Spleen (tissue), 11 donors: Measurements from ENCODE around the gene PAK6. TPM values are rescaled to one million over a fixed set of nuclear protein-coding genes. Genes with fewer than 3 reads are reported as not detected.

Source experiments
- DNase-seq: peaks from one replicate; pipeline ENCODE4 v3.0.0-alpha.2; 2020
- H3K27ac ChIP-seq, 8 donors: fragments of 200-600 bp; sonication (generic) in 7 of 8; 1 replicate in 4 of 8; 2 replicates in 4 of 8; pipeline versions ENCODE4 v1.5.0 to v1.8.0; 2016 to 2021; ENCODE audit warnings: inconsistent platforms in 4 of 8, mild to moderate bottlenecking in 4 of 8, moderate library complexity in 1 of 8
- H3K27me3 ChIP-seq, 7 donors: fragments of 200-600 bp; sonication (generic) in 6 of 7; replicated peaks in 1 of 7; 1 replicate in 4 of 7; 2 replicates in 3 of 7; pipeline versions ENCODE4 v1.5.0 to v1.8.0; 2016 to 2021; ENCODE audit warnings: inconsistent platforms in 3 of 7, mild to moderate bottlenecking in 1 of 7
- H3K36me3 ChIP-seq, 6 donors: fragments of 200-600 bp; sonication (generic) in 5 of 6; 1 replicate in 4 of 6; 2 replicates in 2 of 6; pipeline versions ENCODE4 v1.5.0 to v1.8.0; 2016 to 2021; ENCODE audit warnings: inconsistent platforms in 2 of 6
- H3K4me1 ChIP-seq, 6 donors: fragments of 200-600 bp; sonication (generic) in 5 of 6; 1 replicate in 3 of 6; 2 replicates in 3 of 6; pipeline versions ENCODE4 v1.5.0 to v1.8.0; 2016 to 2021; ENCODE audit warnings: inconsistent platforms in 3 of 6
- H3K4me3 ChIP-seq, 8 donors: fragments of 200-600 bp; sonication (generic) in 7 of 8; 1 replicate in 4 of 8; 2 replicates in 4 of 8; pipeline versions ENCODE4 v1.5.0 to v1.8.0; 2016 to 2021; ENCODE audit warnings: inconsistent platforms in 4 of 8, mild to moderate bottlenecking in 4 of 8, moderate library complexity in 2 of 8
- H3K9me3 ChIP-seq, 8 donors: fragments of 200-600 bp; sonication (generic) in 7 of 8; 1 replicate in 4 of 8; 2 replicates in 4 of 8; pipeline versions ENCODE4 v1.5.0 to v1.8.0; 2016 to 2021; ENCODE audit warnings: inconsistent platforms in 4 of 8
- CTCF ChIP-seq, 11 experiments: fragments of 200-600 bp in 7 of 11; fragments of 450-650 bp in 4 of 11; sonication (generic) in 4 of 11; IDR thresholded peaks in 8 of 11; conservative IDR thresholded peaks in 3 of 11; 1 replicate in 7 of 11; 2 replicates in 4 of 11; pipeline versions ENCODE4 v1.4.0 to v1.8.0; 2016 to 2021; ENCODE audit warnings: antibody characterized with exemption in 11 of 11, inconsistent platforms in 4 of 11, mild to moderate bottlenecking in 1 of 11
- POLR2A ChIP-seq, 3 donors: fragments of 450-650 bp; IDR thresholded peaks; one replicate each; pipeline ENCODE4 v1.5.1; 2017; ENCODE audit warnings: antibody characterized with exemption in 3 of 3, mild to moderate bottlenecking in 1 of 3
- POLR2AphosphoS5 ChIP-seq, 3 donors: sonication (generic); formaldehyde crosslinking; IDR thresholded peaks; one replicate each; pipeline ENCODE4 v1.5.1; 2017; ENCODE audit warnings: antibody characterized with exemption in 3 of 3
- WGBS, 5 donors: extraction: QIAGEN DNeasy Blood & Tissue Kit in 3 of 5; methylation state at CpG; one replicate each; pipeline versions ENCODE4 v1.1.5 to v1.1.7; 2013 to 2018; 5-methylcytosine and 5-hydroxymethylcytosine counted together
- intact Hi-C: fragments of 100-400 bp; cut with DNase I; formaldehyde crosslinking; loops from one replicate; pipeline ENCODE4 v1.15.0; 2023; ENCODE audit warnings: low total_unique reads
- polyA plus RNA-seq, 3 donors: library from polyadenylated mRNA; stranded (reverse); fragments of 200-250 nt; gene quantifications; one replicate each; pipeline ENCODE4 v1.2.1, GENCODE V29; 2013
- total RNA-seq, 7 donors: library from RNA; depleted of rRNA in 3 of 7; stranded (reverse); fragments of >200 nt in 3 of 7; fragmentation: NEBNext Ultra II Directional in 4 of 7; extraction: Animal tissue kit (Norgen Biotek cat#: 25700) in 4 of 7; gene quantifications; one replicate each; pipeline versions ENCODE4 v1.1.0 to v1.2.1, GENCODE V29; 2016 to 2021
- donor health status: healthy with polysubstance abuse.
- donor health status: DM: no; HTN: no; CAD: no; lungs with moderate emphysema.
- donor health status: DM: no; HTN: no; CAD: no.
- donor health status: Bipolar disorder and iron deficiency.
- donor health status: healthy.
- donor health status: DM: no; HTN: no; CAD: no.
- donor health status: DM: yes; HTN: yes; CAD: no.

The PAK6 gene
- total and polyA plus RNA-seq, 10 donors, result 0.24 to 5.4 (median 1.7) TPM

DNA sequence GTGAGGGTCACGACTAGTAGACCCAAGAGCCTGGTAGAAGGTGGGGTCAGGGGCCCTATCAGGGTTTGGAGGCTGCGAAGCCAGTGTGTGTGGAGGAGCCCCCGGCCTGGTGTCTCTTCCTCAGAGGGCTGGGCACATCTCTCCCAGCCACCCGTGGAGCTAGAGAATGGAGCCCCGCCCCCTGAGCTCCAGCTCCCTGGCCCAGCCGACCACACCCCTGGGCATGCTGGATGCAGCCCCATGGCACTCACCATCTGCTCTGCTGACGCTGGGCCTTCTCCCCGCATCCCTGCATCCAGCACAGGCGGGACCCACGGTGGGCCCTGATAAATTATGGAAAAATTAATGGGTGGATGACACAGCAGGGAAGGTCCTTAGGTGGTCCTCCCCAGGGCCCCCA is 26.5 kb downstream of the PAK6 start:
- no peaks in the 10 kb centered on the region for H3K36me3 ChIP-seq
- H3K9me3 ChIP-seq, result no peaks in the 10 kb centered on the region
- intact Hi-C loops, result no loop called here
- H3K27ac ChIP-seq, result no peak overlapping the region
- 80 to 91% (median 86%) methylated on average over 1 to 10 of the region's 10 CpGs for WGBS, 5 donors
- H3K4me1 ChIP-seq, result no peaks in the 10 kb centered on the region
- TF ChIP-seq POLR2A (IDR thresholded peaks at IDR 0.05), result no peak
- no peak for TF ChIP-seq POLR2AphosphoS5 (IDR thresholded peaks at IDR 0.05)
- no peak for TF ChIP-seq CTCF (IDR thresholded peaks at IDR 0.05 in 8 of 11, conservative IDR thresholded peaks at IDR 0.05 in 3 of 11)
- no peak overlapping the region for H3K4me3 ChIP-seq
- DNase-seq, result no peak
- no peaks in the 10 kb centered on the region for H3K27me3 ChIP-seq

DNA sequence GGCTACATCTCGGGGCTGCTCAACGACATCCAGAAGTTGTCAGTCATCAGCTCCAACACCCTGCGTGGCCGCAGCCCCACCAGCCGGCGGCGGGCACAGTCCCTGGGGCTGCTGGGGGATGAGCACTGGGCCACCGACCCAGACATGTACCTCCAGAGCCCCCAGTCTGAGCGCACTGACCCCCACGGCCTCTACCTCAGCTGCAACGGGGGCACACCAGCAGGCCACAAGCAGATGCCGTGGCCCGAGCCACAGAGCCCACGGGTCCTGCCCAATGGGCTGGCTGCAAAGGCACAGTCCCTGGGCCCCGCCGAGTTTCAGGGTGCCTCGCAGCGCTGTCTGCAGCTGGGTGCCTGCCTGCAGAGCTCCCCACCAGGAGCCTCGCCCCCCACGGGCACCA is 27.0 kb downstream of the PAK6 start:
- Histone ChIP-seq H3K27me3 (no peaks in the 10 kb centered on the region), H3K9me3 (no peaks in the 10 kb centered on the region), H3K4me3 (no peak overlapping the region), H3K27ac (no peak overlapping the region), H3K4me1 (no peaks in the 10 kb centered on the region), H3K36me3 (no peaks in the 10 kb centered on the region)
- intact Hi-C loops, result no loop called here
- no peak for TF ChIP-seq CTCF (IDR thresholded peaks at IDR 0.05 in 8 of 11, conservative IDR thresholded peaks at IDR 0.05 in 3 of 11)
- TF ChIP-seq POLR2AphosphoS5 (IDR thresholded peaks at IDR 0.05), result no peak
- TF ChIP-seq POLR2A (IDR thresholded peaks at IDR 0.05), result no peak
- no peak for DNase-seq
- WGBS, 5 donors, result 85 to 97% (median 95%) methylated on average over 8 to 20 of the region's 20 CpGs

GRCh38 chr15:40266828-40267304 is 28.0 kb downstream of the PAK6 start:
- TF ChIP-seq POLR2AphosphoS5 (IDR thresholded peaks at IDR 0.05) (no peak), CTCF (IDR thresholded peaks at IDR 0.05 in 8 of 11, conservative IDR thresholded peaks at IDR 0.05 in 3 of 11) (no peak), POLR2A (IDR thresholded peaks at IDR 0.05) (no peak)
- H3K4me1 ChIP-seq, result no peaks in the 10 kb centered on the region
- H3K4me3 ChIP-seq, result no peak overlapping the region
- 65 to 79% (median 68%) methylated on average over 7 of the region's 7 CpGs for WGBS, 5 donors
- no peaks in the 10 kb centered on the region for H3K9me3 ChIP-seq
- intact Hi-C loops, result no loop called here
- no peaks in the 10 kb centered on the region for H3K27me3 ChIP-seq
- no peak overlapping the region for H3K27ac ChIP-seq
- no peak for DNase-seq
- no peaks in the 10 kb centered on the region for H3K36me3 ChIP-seq

DNA sequence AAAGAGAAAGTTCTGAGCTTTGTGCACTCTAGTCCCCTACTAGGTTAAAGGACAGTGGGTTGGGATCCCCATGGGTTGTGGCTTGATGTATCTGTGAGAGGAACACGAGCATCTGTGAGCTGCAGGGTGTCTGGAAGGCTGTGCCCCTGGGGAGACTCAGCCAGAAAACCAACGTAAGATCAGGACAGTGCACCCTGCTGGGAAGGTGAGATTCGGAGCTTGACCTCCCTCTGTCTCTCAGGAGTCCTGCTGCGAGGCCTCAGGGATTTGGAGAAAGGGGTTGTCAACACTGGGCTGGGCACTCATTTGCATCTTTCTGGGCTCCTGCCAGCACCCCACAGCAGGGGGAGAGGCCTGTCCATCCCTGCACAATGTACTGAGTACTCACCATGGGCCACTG is 28.8 kb downstream of the PAK6 start:
- Histone ChIP-seq H3K4me3 (no peak overlapping the region), H3K27ac (no peak overlapping the region), H3K36me3 (no peaks in the 10 kb centered on the region), H3K4me1 (no peaks in the 10 kb centered on the region), H3K9me3 (no peaks in the 10 kb centered on the region), H3K27me3 (no peaks in the 10 kb centered on the region)
- intact Hi-C loops, result no loop called here
- WGBS, 5 donors, result 77 to 83% (median 82%) methylated on average over 4 of the region's 4 CpGs
- TF ChIP-seq POLR2A (IDR thresholded peaks at IDR 0.05) (no peak), POLR2AphosphoS5 (IDR thresholded peaks at IDR 0.05) (no peak), CTCF (IDR thresholded peaks at IDR 0.05 in 8 of 11, conservative IDR thresholded peaks at IDR 0.05 in 3 of 11) (no peak)
- DNase-seq, result no peak
